ENCODE data around the gene R3HDM2. TPM values are rescaled to one million over a fixed set of nuclear protein-coding genes. Genes with fewer than 3 reads are reported as not detected.

R3HDM2 gene
- total and polyA plus RNA-seq, 12 donors = 21.9 to 91.9 (median 43.2) TPM

DNA sequence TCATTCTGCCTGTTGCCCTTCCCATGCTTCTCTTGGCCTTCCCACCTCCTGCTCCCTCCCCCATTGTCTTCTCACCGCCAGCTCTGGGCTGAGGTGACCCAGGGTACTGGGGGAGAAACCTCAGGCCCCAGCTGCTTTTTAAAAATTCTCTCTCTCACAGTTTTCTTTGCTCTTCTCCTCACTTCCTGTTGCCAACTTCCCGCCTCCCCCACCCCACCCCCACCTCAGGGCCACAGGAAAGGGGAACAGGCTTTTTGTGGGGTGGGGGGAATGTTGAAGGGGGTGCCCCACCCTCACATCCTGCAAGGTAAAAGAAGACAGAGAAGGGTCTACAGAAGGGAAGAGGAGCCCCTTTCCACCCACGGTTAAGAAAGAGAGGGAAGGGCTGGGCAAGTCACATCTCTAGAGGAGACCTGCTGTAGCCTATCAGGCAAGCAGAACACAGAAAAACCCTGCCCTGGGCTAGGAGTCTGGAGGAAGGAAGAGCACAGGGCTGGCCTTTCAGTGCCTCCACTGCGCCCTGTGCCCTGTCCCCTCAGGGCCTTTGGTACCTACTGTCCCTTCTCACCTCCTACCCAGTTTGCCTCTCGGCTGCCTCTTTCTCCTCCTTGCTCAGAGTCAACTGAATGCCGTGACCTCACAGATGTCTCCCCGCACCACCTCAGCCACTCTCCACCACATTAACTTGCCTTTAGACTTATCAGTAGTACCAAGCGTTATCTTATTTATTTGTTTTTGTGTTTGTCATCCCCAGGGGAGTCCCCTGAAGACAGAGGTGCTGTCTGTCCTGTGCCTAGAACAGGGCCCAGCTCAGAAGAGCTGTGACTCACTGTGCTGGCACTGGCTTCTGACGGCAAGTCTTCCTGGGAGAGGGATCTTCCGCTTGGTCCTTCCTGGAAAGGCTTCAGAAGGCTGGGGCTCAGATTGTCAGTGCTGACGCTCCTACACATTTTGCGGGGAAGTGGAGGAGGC, 47.2 kb upstream of the R3HDM2 start:
- intact Hi-C loops (cut with DNase I) = no loop called here
- WGBS, 4 donors = 51 to 70% (median 55%) methylated on average over 11 to 12 of the region's 12 CpGs
- Histone ChIP-seq H3K9me3 (replicated peaks in 1 of 3) (no peaks in the 10 kb centered on the region), H3K27me3 (peaks cover 26% of the 10 kb centered on the region), H3K4me1 (replicated peaks in 1 of 2) (peaks cover 11 to 14% of the 10 kb centered on the region in 2 donors), H3K36me3 (replicated peaks in 1 of 2) (no peaks in the 10 kb centered on the region), H3K27ac (peak overlapping the region in 4 of 5 donors; percentile 11 to 86 (median 60)), H3K4me3 (peak overlapping the region in 1 of 4 donors; percentile 49)
- TF ChIP-seq, protein P1, sequence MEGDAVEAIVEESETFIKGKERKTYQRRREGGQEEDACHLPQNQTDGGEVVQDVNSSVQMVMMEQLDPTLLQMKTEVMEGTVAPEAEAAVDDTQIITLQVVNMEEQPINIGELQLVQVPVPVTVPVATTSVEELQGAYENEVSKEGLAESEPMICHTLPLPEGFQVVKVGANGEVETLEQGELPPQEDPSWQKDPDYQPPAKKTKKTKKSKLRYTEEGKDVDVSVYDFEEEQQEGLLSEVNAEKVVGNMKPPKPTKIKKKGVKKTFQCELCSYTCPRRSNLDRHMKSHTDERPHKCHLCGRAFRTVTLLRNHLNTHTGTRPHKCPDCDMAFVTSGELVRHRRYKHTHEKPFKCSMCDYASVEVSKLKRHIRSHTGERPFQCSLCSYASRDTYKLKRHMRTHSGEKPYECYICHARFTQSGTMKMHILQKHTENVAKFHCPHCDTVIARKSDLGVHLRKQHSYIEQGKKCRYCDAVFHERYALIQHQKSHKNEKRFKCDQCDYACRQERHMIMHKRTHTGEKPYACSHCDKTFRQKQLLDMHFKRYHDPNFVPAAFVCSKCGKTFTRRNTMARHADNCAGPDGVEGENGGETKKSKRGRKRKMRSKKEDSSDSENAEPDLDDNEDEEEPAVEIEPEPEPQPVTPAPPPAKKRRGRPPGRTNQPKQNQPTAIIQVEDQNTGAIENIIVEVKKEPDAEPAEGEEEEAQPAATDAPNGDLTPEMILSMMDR (IDR thresholded peaks at IDR 0.05) = no peak
- TF ChIP-seq POLR2A (IDR thresholded peaks at IDR 0.05) = peak in 1 of 2 donors; percentile 6
- peak in 5 of 7 donors; percentile 49 to 66 (median 57) for DNase-seq

GRCh38 chr12:57476993-57477709, 46.3 kb upstream of the R3HDM2 start:
- peak overlapping the region in 2 of 5 donors; percentile 68 to 86 for H3K27ac ChIP-seq
- no peak for TF ChIP-seq POLR2A (IDR thresholded peaks at IDR 0.05)
- TF ChIP-seq, protein P1 (IDR thresholded peaks at IDR 0.05) = no peak
- no peaks in the 10 kb centered on the region for H3K9me3 ChIP-seq (replicated peaks in 1 of 3)
- DNase-seq = no peak
- peak overlapping the region in 1 of 4 donors; percentile 49 for H3K4me3 ChIP-seq
- intact Hi-C loops (cut with DNase I) = no loop called here
- 71 to 84% (median 75%) methylated on average over 15 of the region's 15 CpGs for WGBS, 4 donors
- H3K36me3 ChIP-seq (replicated peaks in 1 of 2) = no peaks in the 10 kb centered on the region
- peaks cover 26% of the 10 kb centered on the region for H3K27me3 ChIP-seq
- peaks cover 11 to 14% of the 10 kb centered on the region in 2 donors for H3K4me1 ChIP-seq (replicated peaks in 1 of 2)

- Histone ChIP-seq H3K27ac (peak overlapping the region in 1 of 5 donors; percentile 86), H3K9me3 (replicated peaks in 1 of 3) (no peaks in the 10 kb centered on the region), H3K4me1 (replicated peaks in 1 of 2) (peaks cover 11 to 14% of the 10 kb centered on the region in 2 donors), H3K36me3 (replicated peaks in 1 of 2) (no peaks in the 10 kb centered on the region), H3K27me3 (peaks cover 26% of the 10 kb centered on the region), H3K4me3 (peak overlapping the region in 2 of 4 donors; percentile 7 to 49)
- TF ChIP-seq, protein P1 (IDR thresholded peaks at IDR 0.05) = peak in 2 of 6 experiments; percentile 14
- TF ChIP-seq POLR2A (IDR thresholded peaks at IDR 0.05) = no peak
- DNase-seq = no peak
- 16 to 25% (median 17%) methylated on average over 12 to 29 of the region's 29 CpGs for WGBS, 4 donors
- intact Hi-C loops (cut with DNase I) = no loop called here
Observed at GRCh38 chr12:57476162-57476992, 45.5 kb upstream of the R3HDM2 start.

Data from adrenal gland (tissue), 12 donors.